ENCODE data around the gene CADPS.
A peak's percentile ranks its signal among the peaks of the same experiment; 100 is the strongest.

The CADPS gene

DNA sequence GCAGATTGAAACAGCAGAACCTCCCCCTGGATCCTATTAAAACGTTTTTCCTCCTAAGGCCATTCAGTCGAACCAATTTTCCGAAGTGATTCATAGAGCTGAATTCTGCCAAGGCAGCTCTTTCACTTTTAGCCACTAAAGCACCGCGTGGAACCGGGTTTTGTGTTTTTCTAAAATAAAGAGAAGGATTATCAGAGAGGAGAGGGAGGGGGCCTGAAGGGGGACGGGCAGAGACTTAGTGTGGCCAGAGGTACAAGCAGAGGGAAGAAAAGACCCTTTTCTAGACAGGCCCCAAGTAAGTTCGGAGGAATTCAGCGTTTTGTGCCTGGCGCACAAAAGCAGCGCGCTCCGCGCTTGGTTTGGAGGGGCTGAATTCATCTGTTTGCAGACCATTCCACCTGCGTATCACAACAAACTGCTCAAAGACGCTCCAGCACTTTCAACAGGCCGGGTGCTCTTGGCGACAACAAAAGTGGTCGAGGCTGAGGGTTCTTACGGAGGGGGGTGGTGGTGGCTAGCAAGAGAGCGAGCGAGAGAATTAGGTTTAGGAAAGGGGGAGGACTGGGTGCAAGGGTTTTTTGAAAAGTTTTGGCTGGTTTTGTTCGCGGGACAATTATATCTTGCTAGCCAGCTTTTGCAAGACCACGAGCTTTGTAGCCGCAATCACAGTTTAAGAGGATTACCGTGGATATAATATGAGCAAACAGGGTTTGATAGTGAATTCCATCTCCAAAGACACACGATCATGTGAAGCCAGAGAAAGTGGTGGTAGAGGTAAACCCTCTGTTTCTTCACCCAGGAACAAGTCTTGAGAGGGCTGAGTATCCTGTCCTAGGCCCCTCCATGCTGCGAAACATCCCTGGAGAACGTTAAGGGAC is 500.6 kb downstream of the CADPS start:
- peak; percentile 48 for DNase-seq (ENCODE audit: low read depth, low spot score)

DNA sequence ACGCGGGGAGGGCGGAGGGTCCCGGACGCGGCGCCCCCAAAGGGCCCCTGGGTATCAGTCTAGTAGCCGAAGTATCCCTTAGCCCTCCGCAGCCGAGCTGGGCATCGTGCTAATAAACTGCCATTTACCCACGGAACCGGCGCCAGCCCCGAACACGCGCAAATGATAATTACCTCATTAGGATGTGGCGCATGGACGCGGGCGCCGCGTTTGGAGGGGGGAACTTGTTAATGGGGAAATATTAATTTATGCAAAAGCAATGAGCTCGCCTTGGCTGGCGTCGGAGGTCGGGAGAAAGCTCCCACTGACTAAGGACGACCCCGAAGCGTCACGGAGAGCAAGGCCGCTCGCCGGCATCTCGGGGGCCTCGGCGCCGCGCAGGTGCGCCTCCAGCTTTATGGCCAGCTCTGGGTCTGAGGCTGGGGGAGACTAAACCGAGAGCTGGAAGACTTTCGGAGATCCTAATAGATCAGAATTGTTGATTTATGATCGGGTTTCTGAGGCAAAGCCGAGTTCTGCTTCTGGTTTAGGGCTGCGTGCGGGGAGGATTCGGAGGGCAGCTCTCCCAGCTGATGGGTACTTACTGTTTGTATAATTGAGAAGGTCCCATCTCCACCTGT is 501.4 kb downstream of the CADPS start:
- DNase-seq (ENCODE audit: low read depth, low spot score) = no peak

DNA sequence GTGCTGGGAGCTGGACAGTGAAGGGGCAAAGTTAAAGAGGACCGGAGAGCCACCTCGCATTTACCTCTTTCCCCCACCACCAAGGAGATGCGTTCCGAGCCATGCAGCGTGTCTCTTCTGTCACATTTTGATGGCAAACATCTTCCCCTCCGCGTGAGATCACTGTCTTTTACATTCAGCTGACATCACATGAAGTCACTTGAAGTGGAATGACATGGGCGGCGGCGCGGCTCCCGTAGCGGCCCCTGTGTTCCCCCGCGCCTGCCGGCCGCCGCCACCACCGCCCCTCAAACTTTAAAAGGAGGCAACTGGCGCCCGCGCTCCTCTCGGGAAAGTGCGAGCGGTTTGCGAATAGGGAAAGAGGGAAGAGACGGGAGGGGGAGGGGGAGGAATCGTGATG is 502.0 kb downstream of the CADPS start, which contains the start of gene FEZF2:
Gene FEZF2 (minus strand): TSS at position 336 of the 400 bp plus-strand sequence. CDS start 682 bp downstream, outside the sequence.
- peak; percentile 24 for DNase-seq (ENCODE audit: low read depth, low spot score)

DNA sequence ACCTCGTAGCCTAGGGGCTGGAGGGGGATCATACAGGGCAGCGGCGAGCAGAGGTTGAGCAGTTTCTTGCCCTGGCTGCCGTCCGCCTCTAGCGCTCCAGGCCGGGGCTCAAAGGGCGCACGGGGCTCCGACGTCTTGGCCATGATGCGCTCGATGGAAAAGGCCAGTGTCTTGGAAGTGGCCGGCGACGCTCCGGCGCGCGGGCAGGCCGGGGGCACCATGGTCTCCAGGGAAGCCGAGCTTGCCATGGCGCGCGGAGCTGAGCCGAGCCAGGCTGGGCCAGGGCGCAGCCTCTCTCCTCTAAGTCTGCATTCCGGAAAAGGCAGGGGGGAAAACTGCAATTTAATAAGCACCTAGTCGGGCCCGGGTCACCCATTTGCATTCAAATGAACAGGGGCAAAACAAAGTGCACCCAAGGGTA is 502.6 kb downstream of the CADPS start:
- DNase-seq (ENCODE audit: low read depth, low spot score) = peak; percentile 67

DNA sequence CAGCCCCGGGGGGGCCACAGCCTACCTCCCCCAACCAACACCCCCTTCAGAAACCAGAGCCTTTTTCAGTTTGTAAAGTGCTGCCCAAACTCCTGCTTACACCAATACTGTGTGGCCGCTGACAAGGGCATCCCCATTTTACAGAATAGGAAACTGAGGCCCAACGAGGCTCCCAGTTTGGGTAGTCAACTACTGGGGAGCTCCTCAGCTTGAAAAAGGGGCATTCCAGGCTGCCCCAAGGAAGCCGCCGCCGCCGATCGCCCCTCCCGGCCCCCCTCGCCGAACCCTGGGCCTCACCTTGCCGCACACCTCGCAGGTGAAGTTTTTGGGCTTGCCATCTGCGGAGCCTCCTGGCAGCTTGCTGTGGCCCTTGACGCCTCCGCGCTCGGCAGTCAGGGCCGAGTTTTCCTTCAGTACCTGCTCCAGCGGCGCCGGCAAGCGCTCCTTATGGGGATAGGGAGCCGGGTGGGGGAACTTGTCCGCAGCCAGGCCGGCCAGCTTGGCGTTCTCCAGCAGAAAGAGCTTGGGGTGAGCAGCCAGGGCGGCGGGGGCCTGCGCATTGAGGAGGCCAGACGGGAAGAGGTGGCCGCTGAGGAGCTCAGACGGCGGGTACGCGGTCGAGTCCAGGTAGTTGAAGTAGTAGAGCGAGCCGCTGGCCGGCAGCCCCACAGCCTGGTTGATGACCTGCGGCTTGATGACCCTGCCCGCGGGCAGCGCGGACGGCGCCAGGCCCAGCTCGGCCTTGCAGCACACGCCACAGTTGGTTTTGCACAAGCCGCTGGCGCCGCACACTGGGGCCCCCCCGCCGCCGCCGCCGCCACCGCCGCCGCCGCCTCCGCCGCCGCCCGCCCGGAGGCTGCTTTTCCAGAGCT is 503.3 kb downstream of the CADPS start:
- DNase-seq (ENCODE audit: low read depth, low spot score) = peak; percentile 69

DNA sequence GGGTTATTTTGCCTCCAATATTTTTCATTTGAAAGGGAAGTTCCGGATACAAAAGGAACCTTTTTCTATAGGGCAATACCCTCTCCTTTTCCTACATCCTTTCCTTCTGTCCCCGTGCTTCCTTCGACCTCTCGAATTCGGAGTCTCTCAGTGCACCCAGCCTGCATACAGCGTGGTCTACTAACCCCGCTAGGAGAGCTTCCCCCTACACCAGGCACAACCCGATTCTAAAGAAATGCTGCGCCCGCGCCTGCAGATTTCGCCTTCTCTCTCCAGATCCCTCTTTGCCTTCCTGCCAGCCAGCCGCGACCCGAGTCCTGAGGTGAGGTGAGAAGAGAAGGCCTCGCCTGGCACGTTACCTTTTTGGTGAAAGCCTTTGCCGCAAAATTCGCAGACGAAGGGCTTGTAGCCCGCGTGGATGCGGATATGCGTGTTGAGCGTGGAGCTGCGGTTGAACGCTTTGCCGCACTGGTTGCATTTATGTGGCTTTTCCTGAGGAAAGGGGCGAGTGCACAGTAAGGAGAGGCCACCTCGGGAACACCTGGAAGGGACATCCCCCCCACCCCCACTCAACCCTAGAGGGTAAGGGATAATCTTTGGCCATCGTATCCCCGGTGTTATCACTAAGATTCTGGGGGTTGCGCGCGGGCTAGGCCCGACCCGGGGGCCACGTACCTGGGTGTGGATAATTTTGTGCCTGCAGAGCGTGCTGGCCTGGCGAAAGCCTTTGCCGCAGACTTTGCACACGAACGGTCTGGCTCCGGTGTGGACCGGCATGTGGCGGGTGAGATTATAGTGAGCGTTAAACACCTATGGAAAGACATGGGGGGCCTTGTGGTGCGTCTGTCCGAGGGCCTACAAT is 504.1 kb downstream of the CADPS start:
- DNase-seq (ENCODE audit: low read depth, low spot score) = peak; percentile 67

DNA sequence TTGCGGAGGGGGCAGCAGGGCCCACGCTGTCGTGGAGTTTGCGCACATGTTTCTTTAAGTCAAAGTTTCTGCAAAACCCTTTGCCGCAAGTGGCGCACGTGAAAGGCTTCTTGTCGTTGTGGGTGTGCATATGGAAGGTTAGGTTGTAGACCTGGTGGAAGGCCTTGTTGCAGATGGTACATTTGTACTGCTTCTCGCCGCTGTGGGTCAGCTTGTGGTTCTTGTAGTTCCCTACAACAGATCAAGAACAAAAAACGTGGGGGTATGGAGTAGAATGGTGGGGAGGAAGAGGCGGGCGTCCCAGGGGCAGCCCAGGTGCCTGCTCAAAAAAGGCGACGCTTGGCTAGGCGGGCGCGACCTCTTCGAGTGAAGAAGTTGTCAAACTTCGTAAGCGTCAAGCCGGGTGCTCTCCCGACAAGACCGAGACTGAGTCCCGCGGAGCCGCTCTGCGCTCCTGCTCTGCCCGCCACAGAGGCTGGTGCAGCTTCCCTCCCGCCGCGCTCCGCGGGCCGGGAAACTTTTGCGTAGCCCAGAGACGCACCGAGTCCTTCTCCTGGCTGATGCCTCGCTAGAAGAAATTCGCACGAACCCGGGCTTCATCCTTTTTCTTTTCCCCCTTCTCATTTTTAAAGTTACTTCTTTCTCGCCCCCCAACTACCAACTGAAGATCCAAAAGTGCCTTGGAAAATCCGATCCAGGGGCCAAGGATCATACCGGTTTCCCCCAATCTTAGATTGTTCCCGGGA is 504.9 kb downstream of the CADPS start:
- DNase-seq (ENCODE audit: low read depth, low spot score) = peak; percentile 66

DNA sequence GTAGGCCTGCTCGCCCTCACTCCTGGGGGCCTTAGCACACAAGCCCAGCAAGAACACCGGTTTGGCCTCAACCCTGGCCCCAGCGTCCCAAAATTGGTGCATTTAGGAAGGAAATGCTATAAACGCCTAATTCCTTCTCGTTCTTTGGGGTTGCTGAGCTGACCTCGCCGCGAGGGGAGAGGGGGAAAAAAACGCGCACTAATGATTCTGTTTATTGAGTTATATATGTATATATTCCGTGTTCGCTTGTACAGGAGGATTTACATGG is 505.8 kb downstream of the CADPS start:
- no peak for DNase-seq (ENCODE audit: low read depth, low spot score)

DNA sequence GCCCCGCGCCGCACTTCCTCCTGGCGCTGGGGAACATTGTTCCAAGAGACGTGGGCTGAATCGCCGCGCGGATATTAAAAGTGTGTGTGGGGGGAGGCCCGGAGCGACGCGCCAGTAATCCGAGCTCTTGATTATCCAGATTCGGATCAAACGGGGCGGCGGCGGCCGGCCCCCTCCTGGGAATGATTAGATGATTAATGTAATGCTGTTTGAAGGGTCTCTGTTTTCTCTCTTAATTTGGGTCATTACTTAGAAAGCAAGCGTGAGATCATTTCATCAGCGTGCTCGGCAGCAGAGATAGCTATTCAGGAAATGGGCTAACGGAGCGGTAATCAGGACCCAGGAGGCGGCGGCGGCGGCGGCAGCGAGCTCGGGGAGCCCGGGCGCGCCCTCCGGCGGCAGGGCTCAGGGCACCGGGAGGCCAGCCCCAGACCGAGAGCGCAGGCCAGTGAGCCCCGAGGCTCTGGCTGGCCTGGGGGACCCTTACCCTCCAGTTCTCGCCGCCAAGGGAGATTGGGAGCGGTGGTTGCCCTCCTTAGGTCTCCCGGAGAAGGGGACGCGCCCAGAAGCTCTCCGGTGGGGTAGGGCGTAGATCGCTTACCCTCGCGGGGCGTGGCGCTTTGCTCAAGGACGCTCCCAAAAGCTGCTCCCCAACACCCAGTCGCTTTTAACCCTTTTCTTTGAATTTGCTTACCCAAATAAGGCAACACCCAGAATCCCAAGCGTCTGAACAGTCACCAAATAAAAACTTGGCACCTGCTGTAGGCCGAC is 506.3 kb downstream of the CADPS start:
- peak; percentile 76 for DNase-seq (ENCODE audit: low read depth, low spot score)

DNA sequence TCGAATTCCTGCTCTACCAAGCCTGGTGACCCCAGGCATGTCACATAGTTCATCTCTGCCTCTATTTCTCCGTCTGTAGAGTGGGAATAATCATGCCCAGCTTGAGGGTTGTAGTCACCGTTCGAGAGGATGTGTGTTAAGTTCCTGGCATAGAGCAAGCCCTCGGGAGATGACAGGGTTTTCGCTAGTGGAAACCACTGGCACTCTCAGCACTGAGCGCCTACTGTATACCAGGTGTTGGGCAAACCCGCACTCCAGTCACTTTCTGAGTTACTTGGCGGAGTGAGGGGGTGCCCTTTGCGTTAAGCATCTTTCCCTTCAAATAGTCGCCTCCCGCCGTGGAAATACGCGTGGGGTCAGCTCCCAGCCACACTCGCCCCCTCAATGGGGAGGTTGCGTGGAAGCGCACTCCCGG is 506.9 kb downstream of the CADPS start:
- DNase-seq (ENCODE audit: low read depth, low spot score) = no peak

DNA sequence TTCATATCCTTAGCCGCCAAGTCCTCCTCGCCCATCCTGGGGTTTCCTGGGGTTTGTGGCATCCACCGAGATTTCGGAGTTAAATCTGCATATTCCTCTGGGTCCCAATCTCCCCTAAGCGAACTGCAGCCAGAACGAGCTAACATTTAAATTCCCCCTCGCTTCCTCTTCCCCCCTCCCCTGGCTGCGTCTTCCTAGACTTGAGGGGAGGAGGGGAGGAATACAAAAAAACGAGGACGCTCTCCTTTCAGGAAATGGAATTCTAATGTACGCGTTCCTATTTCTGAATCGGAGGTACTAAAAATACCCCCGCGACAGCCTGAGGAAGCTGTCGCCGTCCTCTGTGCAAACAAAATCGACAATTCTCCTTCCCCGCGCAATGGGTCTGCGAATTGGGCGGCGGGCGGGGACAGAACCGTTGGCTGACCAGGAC is 507.4 kb downstream of the CADPS start:
- peak; percentile 29 for DNase-seq (ENCODE audit: low read depth, low spot score)

DNA sequence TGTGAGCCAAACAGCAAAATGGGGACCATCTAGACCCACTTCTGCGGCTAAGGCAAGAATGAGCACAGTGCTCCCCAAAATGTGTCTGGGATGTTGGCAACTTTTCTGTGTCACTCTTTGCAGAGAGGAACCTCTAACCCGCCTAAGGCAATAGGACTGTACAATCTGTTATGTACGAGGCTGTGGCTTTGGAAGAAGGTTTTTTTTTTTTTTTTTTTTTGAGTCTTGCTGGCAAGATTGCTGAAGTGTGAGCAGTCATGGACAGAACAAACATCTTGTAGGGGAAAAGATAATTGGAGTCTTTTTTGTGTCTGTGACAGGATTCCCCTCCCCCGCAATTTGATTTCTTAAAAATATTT is 509.1 kb downstream of the CADPS start:
- DNase-seq (ENCODE audit: low read depth, low spot score) = no peak

DNA sequence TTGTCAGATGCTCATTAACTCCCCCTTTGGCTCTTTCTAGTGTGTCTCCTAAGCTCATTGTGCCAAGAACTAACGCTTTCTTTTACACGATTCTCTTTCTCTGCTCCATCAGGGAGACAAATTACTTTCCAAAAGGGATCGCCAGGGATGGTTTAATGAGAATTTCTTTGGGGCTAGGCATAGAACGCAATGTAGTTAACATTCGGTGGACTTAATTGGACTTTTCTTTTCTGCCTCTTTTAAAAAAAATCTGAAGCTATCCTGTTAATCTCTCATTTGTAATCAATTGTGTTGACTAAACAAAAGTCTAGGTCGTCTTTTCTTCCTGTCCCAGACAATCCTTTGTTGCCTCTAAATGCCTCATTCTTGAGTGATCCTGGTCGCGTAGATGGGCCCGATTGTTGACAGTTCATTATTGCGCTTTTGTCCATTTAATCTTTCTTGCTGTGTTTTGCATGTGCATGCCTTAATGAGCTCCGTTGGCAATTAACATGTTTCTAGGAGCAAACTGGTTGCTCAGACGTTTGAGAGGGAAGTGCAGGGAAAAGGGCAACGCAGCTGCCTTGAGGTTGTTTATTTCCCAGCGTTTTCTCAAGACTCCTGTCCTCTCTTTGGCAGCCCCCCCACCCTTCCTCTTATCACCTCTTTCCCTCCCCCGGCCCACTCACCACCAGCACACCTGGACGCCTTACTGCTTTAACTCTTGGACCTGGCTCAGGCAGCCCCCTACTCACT is 509.7 kb downstream of the CADPS start:
- peak; percentile 56 for DNase-seq (ENCODE audit: low read depth, low spot score)

DNA sequence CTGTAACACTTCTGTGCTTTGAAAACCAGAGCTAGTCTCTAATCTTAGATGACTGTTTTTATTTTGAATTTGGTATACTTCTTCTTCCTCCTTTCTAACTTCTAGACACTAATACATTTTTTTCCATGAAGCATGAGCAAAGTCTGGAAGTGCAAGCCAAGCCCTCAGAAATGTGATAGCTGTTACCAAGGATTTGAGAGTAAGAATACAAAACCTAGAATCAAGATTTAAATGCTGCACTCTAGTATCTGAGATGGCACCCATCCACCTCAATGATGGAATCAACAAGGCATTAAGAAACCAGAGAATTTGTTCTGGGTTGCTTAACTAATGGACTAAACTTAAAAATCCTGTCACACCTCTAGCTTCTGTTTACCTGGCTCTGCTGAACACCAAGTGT is 511.0 kb downstream of the CADPS start:
- DNase-seq (ENCODE audit: low read depth, low spot score) = no peak

DNA sequence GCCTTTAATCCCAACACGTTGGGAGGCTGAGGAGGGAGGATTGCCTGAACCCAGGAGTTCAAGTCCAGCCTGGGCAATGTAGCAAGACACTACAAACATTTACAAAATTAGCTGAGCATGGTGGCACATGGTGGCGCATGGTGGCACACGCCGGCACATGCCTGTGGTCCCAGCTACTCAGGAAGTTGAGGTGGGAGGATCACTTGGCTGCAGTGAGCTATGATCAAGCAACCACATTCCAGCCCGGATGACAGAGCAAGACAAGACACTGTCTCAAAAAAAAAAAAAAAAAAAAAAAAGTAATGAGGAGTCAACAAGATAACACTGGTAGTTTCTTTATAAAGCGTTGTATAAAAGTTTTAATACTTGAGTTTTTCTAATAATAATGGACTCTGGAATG is 511.9 kb downstream of the CADPS start:
- no peak for DNase-seq (ENCODE audit: low read depth, low spot score)

DNA sequence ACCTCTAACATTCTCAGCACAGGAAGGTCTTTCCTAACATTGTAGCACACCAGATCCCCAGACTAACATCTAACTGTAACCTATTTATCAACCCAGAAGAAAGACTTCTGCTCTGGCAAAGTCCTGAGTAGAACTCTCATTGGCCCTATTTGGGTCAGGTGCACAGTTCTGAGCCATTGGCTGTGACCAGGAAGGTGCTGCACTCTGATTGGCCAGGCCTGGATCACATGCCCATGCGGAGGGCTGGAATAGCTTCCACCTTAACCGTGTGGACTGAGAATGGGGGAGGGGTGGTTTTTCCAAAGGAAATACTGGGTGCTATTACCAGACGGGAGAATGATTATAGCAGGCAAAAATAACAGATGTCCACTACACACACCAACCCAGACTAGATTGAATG is 513.4 kb downstream of the CADPS start:
- no peak for DNase-seq (ENCODE audit: low read depth, low spot score)

DNA sequence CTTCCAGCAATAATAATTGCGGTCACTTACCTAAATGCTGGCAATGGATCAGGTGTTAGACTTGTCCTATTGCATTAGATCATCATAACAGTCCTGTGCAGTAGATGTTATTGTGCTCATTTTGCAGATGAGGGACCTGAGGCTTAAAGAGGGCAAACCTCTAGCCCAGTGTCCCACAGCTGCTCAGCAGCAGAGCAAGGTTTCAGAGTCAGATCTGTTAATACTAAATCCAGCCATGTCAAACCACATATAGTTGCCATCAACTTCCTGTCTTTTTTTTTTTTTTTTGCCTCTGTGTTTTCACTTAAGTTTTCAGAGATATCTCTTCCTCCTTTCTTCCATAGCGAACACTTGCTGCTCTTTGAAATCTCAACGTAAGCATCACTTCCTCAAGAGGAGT is 514.0 kb downstream of the CADPS start:
- no peak for DNase-seq (ENCODE audit: low read depth, low spot score)

DNA sequence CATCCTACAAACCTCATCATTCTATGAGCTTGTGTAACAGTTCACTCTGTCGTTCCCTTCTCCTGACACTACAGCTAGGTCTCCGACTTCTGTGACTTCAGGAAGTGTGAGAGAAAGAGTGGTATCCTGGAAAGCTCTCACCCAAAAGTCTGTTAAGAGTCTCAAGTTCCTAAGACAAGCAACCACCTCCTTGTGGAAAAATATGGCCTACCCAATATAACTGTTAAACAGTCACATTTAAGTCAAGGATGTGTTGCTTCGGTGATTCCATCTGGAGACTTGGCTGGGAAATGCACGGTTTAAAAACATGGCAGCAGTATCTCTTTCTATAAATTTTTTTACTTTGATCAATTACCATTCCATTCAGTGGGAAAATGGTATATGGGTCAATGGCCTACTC is 515.7 kb downstream of the CADPS start:
- DNase-seq (ENCODE audit: low read depth, low spot score) = no peak

DNA sequence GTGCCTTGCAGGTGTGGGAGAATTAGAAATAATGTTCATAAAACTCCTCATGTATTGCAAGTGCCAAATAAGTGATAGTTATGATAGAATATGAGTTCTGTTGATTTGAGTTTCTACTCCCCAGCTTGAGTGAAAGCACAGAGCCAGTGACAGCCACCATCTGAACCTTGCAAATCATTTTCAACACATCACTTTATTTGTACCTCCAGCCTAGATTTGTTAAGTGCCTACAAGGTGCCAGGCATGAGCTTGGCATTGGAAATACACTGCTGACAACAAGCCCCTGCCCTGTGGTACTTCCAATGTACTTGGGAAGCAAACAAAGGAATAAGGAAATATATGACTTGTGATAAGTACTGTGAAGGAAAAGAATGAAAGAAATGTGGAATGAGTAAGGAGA is 518.9 kb downstream of the CADPS start:
- no peak for DNase-seq (ENCODE audit: low read depth, low spot score)

All from ELF-1 (cell line).